Peyer's patch (tissue), 4 donors: Measurements from ENCODE around the gene TEX48. TPM values are rescaled to one million over a fixed set of nuclear protein-coding genes. Genes with fewer than 3 reads are reported as not detected.

Source experiments
- DNase-seq, 3 donors: peaks; one replicate each; pipeline ENCODE4 v3.0.0-alpha.2; 2017 to 2019
- H3K27ac ChIP-seq, 4 donors: fragments of 200-600 bp; sonication (generic); one replicate each; pipeline ENCODE4 v1.5.1; 2016 to 2019
- H3K27me3 ChIP-seq, 2 donors: fragments of 200-600 bp; sonication (generic); one replicate each; pipeline ENCODE4 v1.5.1; 2019
- H3K36me3 ChIP-seq, 3 donors: fragments of 200-600 bp; sonication (generic); one replicate each; pipeline ENCODE4 v1.5.1; 2016 to 2019
- H3K4me1 ChIP-seq, 4 donors: fragments of 200-600 bp; sonication (generic); one replicate each; pipeline ENCODE4 v1.5.1; 2016 to 2019
- H3K4me3 ChIP-seq, 4 donors: fragments of 200-600 bp; sonication (generic); 1 replicate in 3 of 4; 2 replicates in 1 of 4; pipeline ENCODE4 v1.5.1; 2016 to 2019; ENCODE audit warnings: mild to moderate bottlenecking in 1 of 4
- H3K9me3 ChIP-seq, 4 donors: fragments of 200-600 bp; sonication (generic); one replicate each; pipeline ENCODE4 v1.5.1; 2016 to 2019; ENCODE audit warnings: mild to moderate bottlenecking in 1 of 4
- CTCF ChIP-seq, 6 experiments: fragments of 450-650 bp in 4 of 6; fragments of 200-600 bp in 2 of 6; sonication (generic) in 1 of 6; IDR thresholded peaks; one replicate each; pipeline ENCODE4 v1.5.1; 2017 to 2019; ENCODE audit warnings: antibody characterized with exemption in 6 of 6, mild to moderate bottlenecking in 3 of 6, moderate library complexity in 1 of 6
- POLR2A ChIP-seq, 2 donors: fragments of 450-650 bp; IDR thresholded peaks; one replicate each; pipeline ENCODE4 v1.5.1; 2017; ENCODE audit warnings: antibody characterized with exemption in 2 of 2, mild to moderate bottlenecking in 2 of 2, moderate library complexity in 2 of 2
- total RNA-seq, 4 donors: library from RNA; depleted of rRNA; stranded (reverse); fragments of >200 nt; gene quantifications; one replicate each; pipeline ENCODE4 v1.1.0, GENCODE V29; 2016

Gene TEX48
- total RNA-seq, 4 donors from 2014 or later: not detected

GRCh38 chr9:114656301-114656700, 25.7 kb downstream of the TEX48 start:
- no peaks in the 10 kb centered on the region for H3K27me3 ChIP-seq
- H3K36me3 ChIP-seq: no peaks in the 10 kb centered on the region
- H3K4me1 ChIP-seq: peaks cover 0 to 3% (median 0%) of the 10 kb centered on the region in 4 donors
- no peak overlapping the region for H3K4me3 ChIP-seq
- TF ChIP-seq POLR2A (IDR thresholded peaks at IDR 0.05) (no peak), CTCF (IDR thresholded peaks at IDR 0.05) (no peak)
- no peaks in the 10 kb centered on the region for H3K9me3 ChIP-seq
- H3K27ac ChIP-seq: no peak overlapping the region
- no peak for DNase-seq

GRCh38 chr9:114655689-114656088, 26.3 kb downstream of the TEX48 start:
- no peak for DNase-seq
- H3K4me1 ChIP-seq: peaks cover 0 to 3% (median 0%) of the 10 kb centered on the region in 4 donors
- no peaks in the 10 kb centered on the region for H3K27me3 ChIP-seq
- H3K36me3 ChIP-seq: no peaks in the 10 kb centered on the region
- no peaks in the 10 kb centered on the region for H3K9me3 ChIP-seq
- H3K4me3 ChIP-seq: no peak overlapping the region
- H3K27ac ChIP-seq: no peak overlapping the region
- TF ChIP-seq POLR2A (IDR thresholded peaks at IDR 0.05): no peak
- no peak for TF ChIP-seq CTCF (IDR thresholded peaks at IDR 0.05)

GRCh38 chr9:114653556-114654159, 28.3 kb downstream of the TEX48 start:
- no peak overlapping the region for H3K27ac ChIP-seq
- H3K4me3 ChIP-seq: no peak overlapping the region
- H3K36me3 ChIP-seq: no peaks in the 10 kb centered on the region
- H3K27me3 ChIP-seq: no peaks in the 10 kb centered on the region
- no peaks in the 10 kb centered on the region for H3K9me3 ChIP-seq
- TF ChIP-seq CTCF (IDR thresholded peaks at IDR 0.05) (peak; percentile 72 to 98 (median 94)), POLR2A (IDR thresholded peaks at IDR 0.05) (peak in 1 of 2 donors; percentile 24)
- H3K4me1 ChIP-seq: peaks cover 0 to 3% (median 0%) of the 10 kb centered on the region in 4 donors
- peak; percentile 57 to 91 (median 84) for DNase-seq

- Histone ChIP-seq H3K9me3 (no peaks in the 10 kb centered on the region), H3K27ac (no peak overlapping the region), H3K27me3 (no peaks in the 10 kb centered on the region)
These were observed 29.0 kb downstream of the TEX48 start for GRCh38 chr9:114652776-114653555.

GRCh38 chr9:114643896-114644295, 38.1 kb downstream of the TEX48 start:
- Histone ChIP-seq H3K36me3 (peaks cover 0 to 39% (median 0%) of the 10 kb centered on the region in 3 donors), H3K27ac (no peak overlapping the region), H3K4me1 (no peaks in the 10 kb centered on the region), H3K9me3 (no peaks in the 10 kb centered on the region), H3K4me3 (no peak overlapping the region), H3K27me3 (no peaks in the 10 kb centered on the region)
- DNase-seq: no peak
- TF ChIP-seq POLR2A (IDR thresholded peaks at IDR 0.05) (no peak), CTCF (IDR thresholded peaks at IDR 0.05) (no peak)

More at GRCh38 chr9:114652776-114653555, 29.0 kb downstream of the TEX48 start:
- Histone ChIP-seq H3K36me3 (no peaks in the 10 kb centered on the region), H3K4me3 (no peak overlapping the region), H3K4me1 (peaks cover 0 to 3% (median 0%) of the 10 kb centered on the region in 4 donors)
- TF ChIP-seq POLR2A (IDR thresholded peaks at IDR 0.05) (no peak), CTCF (IDR thresholded peaks at IDR 0.05) (no peak)
- DNase-seq: no peak
